Hepatocyte (in vitro differentiated cells): Measurements from ENCODE around the gene ANGPTL5. TPM values are rescaled to one million over a fixed set of nuclear protein-coding genes. Genes with fewer than 3 reads are reported as not detected.
"Not testable (repeated sequence)": the region's sequence is repeated elsewhere in the genome, so short reads cannot be mapped to it uniquely, and the experiment has no call there.

Source experiments
- DNase-seq: peaks from one replicate; pipeline ENCODE4 v3.0.0-alpha.2; 2016; ENCODE audit warnings: low spot score
- H2AFZ ChIP-seq: fragments of 200-600 bp; sonication (generic); 2 replicates; pipeline ENCODE4 v1.6.0; 2016; ENCODE audit warnings: antibody characterized with exemption, mild to moderate bottlenecking
- H3K27ac ChIP-seq: fragments of 200-600 bp; sonication (generic); 2 replicates; pipeline ENCODE4 v1.5.1; 2016; ENCODE audit warnings: mild to moderate bottlenecking
- H3K27me3 ChIP-seq: fragments of 200-600 bp; sonication (generic); 2 replicates; pipeline ENCODE4 v1.6.1; 2016
- H3K36me3 ChIP-seq: fragments of 200-600 bp; sonication (generic); replicated peaks from 2 replicates; pipeline ENCODE4 v1.5.1; 2016; ENCODE audit warnings: low read depth; ENCODE audit not compliant: insufficient read depth
- H3K4me1 ChIP-seq: fragments of 200-600 bp; sonication (generic); 2 replicates; pipeline ENCODE4 v1.5.1; 2016; ENCODE audit warnings: mild to moderate bottlenecking, moderate library complexity; ENCODE audit not compliant: insufficient read depth
- H3K4me2 ChIP-seq: fragments of 200-600 bp; sonication (generic); 2 replicates; pipeline ENCODE4 v1.6.0; 2016
- H3K4me3 ChIP-seq: fragments of 200-600 bp; sonication (generic); 2 replicates; pipeline ENCODE4 v1.5.1; 2016; ENCODE audit warnings: mild to moderate bottlenecking
- H3K79me2 ChIP-seq: fragments of 200-600 bp; sonication (generic); 2 replicates; pipeline ENCODE4 v1.6.0; 2017; ENCODE audit warnings: mild to moderate bottlenecking
- H3K9me2 ChIP-seq: fragments of 200-600 bp; sonication (generic); replicated peaks from 2 replicates; pipeline ENCODE4 v1.6.0; 2017; ENCODE audit warnings: mild to moderate bottlenecking; ENCODE audit not compliant: insufficient read depth
- H3K9me3 ChIP-seq: fragments of 200-600 bp; sonication (generic); 2 replicates; pipeline ENCODE4 v1.5.1; 2016; ENCODE audit warnings: low read depth, mild to moderate bottlenecking
- H4K20me1 ChIP-seq: fragments of 200-600 bp; sonication (generic); 2 replicates; pipeline ENCODE4 v1.6.0; 2016; ENCODE audit warnings: mild to moderate bottlenecking; ENCODE audit not compliant: insufficient read depth, poor library complexity, severe bottlenecking
- CTCF ChIP-seq: fragments of 200-600 bp; sonication (generic); IDR thresholded peaks from 2 replicates; pipeline ENCODE4 v1.5.1; 2016; ENCODE audit warnings: antibody characterized with exemption, mild to moderate bottlenecking; ENCODE audit not compliant: poor library complexity
- EZH2 ChIP-seq: fragments of 200-600 bp; sonication (generic); IDR thresholded peaks from 2 replicates; pipeline ENCODE4 v1.6.1; 2016; ENCODE audit warnings: antibody characterized with exemption, mild to moderate bottlenecking, borderline replicate concordance
- EZH2phosphoT487 ChIP-seq: fragments of 200-600 bp; sonication (generic); IDR thresholded peaks from one replicate; pipeline ENCODE4 v1.6.1; 2018; ENCODE audit warnings: antibody characterized with exemption, mild to moderate bottlenecking, low read depth, moderate library complexity; ENCODE audit not compliant: unreplicated experiment, severe bottlenecking
- WGBS: methylation state at CpG from one replicate; pipeline ENCODE4 v1.1.6; 2016; ENCODE audit warnings: low lambda C conversion rate; ENCODE audit errors: missing lambda C conversion rate; 5-methylcytosine and 5-hydroxymethylcytosine counted together
- polyA plus RNA-seq: library from polyadenylated mRNA; unstranded; fragments of >200 nt; fragmentation: Nextera tagmentation; extraction: Ambion mirVana; gene quantifications from 2 replicates; pipeline ENCODE4 v1.2.1, GENCODE V29; 2016
- total RNA-seq: library from RNA; depleted of rRNA; stranded (reverse); fragments of >200 nt; gene quantifications from 2 replicates; pipeline ENCODE4 v1.2.3, GENCODE V29; 2014

ANGPTL5 gene
- total RNA-seq (not detected in 2 replicates), polyA plus RNA-seq (0.06 and 0.12 TPM in 2 replicates)

- Histone ChIP-seq H3K27me3 (no peaks in the 10 kb centered on the region), H3K79me2 (no peaks in the 10 kb centered on the region), H3K9me3 (no peaks in the 10 kb centered on the region), H3K4me1 (peaks cover 6% of the 10 kb centered on the region), H4K20me1 (no peaks in the 10 kb centered on the region), H3K36me3 (no peaks in the 10 kb centered on the region), H3K4me2 (peak within 1 kb of the TSS; percentile 78), H3K27ac (peak within 1 kb of the TSS; percentile 86), H3K9me2 (no peaks in the 10 kb centered on the region), H2AFZ (peak within 1 kb of the TSS; percentile 51), H3K4me3 (peak within 1 kb of the TSS; percentile 49)
- DNase-seq, result no peak
- WGBS, result 87% methylated on average over 2 of the region's 2 CpGs
- TF ChIP-seq EZH2, result no peak
- TF ChIP-seq EZH2phosphoT487, result no peak
- TF ChIP-seq CTCF, result no peak
Observed at GRCh38 chr11:101916422-101916821, at the start of gene ANGPTL5. Gene ANGPTL5 (minus strand): TSS chr11:101916522. CDS start chr11:101907909, 8,613 bp downstream.

GRCh38 chr11:101964200-101964599 is 47.9 kb upstream of the ANGPTL5 start:
- not testable (repeated sequence) for H4K20me1 ChIP-seq, H3K9me3 ChIP-seq, H3K4me2 ChIP-seq, H2AFZ ChIP-seq, H3K4me1 ChIP-seq, H3K27me3 ChIP-seq, H3K79me2 ChIP-seq, H3K9me2 ChIP-seq, H3K4me3 ChIP-seq, H3K36me3 ChIP-seq, H3K27ac ChIP-seq, DNase-seq
- WGBS, result 96% methylated on average over 10 of the region's 10 CpGs

GRCh38 chr11:101960231-101960630 is 43.9 kb upstream of the ANGPTL5 start:
- Histone ChIP-seq H3K27me3 (no peaks in the 10 kb centered on the region), H3K4me1 (no peaks in the 10 kb centered on the region), H3K79me2 (no peaks in the 10 kb centered on the region), H3K27ac (no peak overlapping the region), H4K20me1 (no peaks in the 10 kb centered on the region), H3K4me3 (no peak overlapping the region), H3K9me2 (no peaks in the 10 kb centered on the region), H2AFZ (no peak overlapping the region), H3K4me2 (no peak overlapping the region), H3K36me3 (no peaks in the 10 kb centered on the region), H3K9me3 (no peaks in the 10 kb centered on the region)
- TF ChIP-seq CTCF, result no peak
- DNase-seq, result no peak
- 62% methylated on average over 1 of the region's 1 CpG for WGBS

DNA sequence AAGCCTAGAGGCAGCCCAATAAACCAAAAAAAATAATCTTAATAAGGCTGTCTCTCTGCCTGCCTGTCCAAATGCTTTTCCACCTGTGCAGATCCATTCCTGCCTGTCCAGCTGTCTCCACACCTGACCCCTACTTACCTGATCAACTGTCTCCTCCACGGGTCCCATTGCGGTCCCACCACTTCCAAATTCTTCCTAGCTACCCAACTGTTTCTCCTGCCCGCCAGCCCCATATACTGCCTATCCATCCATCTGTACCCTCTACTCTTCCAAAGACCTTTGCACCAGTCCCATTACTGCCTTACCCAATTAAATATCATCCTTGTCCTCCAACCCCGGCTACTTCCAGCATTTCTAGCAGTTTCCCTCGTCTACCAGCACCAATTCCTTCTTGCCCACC is 39.4 kb upstream of the ANGPTL5 start:
- no peaks in the 10 kb centered on the region for H3K9me3 ChIP-seq
- no peaks in the 10 kb centered on the region for H3K9me2 ChIP-seq
- no peaks in the 10 kb centered on the region for H3K4me1 ChIP-seq
- no peaks in the 10 kb centered on the region for H4K20me1 ChIP-seq
- H3K27ac ChIP-seq, result no peak overlapping the region
- H3K36me3 ChIP-seq, result no peaks in the 10 kb centered on the region
- WGBS, result 97% methylated on average over 5 of the region's 5 CpGs
- H3K4me3 ChIP-seq, result no peak overlapping the region
- H2AFZ ChIP-seq, result no peak overlapping the region
- H3K27me3 ChIP-seq, result no peaks in the 10 kb centered on the region
- DNase-seq, result no peak
- H3K79me2 ChIP-seq, result no peaks in the 10 kb centered on the region
- H3K4me2 ChIP-seq, result no peak overlapping the region
- TF ChIP-seq EZH2phosphoT487 (no peak), EZH2 (no peak), CTCF (no peak)
